GM19099 (cell line): ENCODE measurements around the gene OSM.

Source experiments
- POLR2A ChIP-seq: IDR thresholded peaks from 3 replicates; pipeline ENCODE4 v1.6.1; 2011; ENCODE audit warnings: low read depth; ENCODE audit not compliant: insufficient read length; ENCODE audit errors: extremely low read depth

The OSM gene

GRCh38 chr22:30282616-30283046 is 16.0 kb upstream of the OSM start:
- no peak for TF ChIP-seq POLR2A

- TF ChIP-seq POLR2A: no peak
These were observed 13.9 kb upstream of the OSM start for GRCh38 chr22:30280505-30280904.

- TF ChIP-seq POLR2A: no peak
These were observed 13.3 kb upstream of the OSM start for GRCh38 chr22:30279932-30280331.

- TF ChIP-seq POLR2A: no peak
These were observed 12.6 kb upstream of the OSM start for GRCh38 chr22:30279046-30279788.

- TF ChIP-seq POLR2A: no peak
These were observed 11.1 kb upstream of the OSM start for GRCh38 chr22:30277547-30278344.

GRCh38 chr22:30276039-30276438 is 9.4 kb upstream of the OSM start:
- no peak for TF ChIP-seq POLR2A

GRCh38 chr22:30275625-30276024 is 9.0 kb upstream of the OSM start:
- TF ChIP-seq POLR2A: no peak

- TF ChIP-seq POLR2A: no peak
These were observed 7.8 kb upstream of the OSM start for GRCh38 chr22:30274437-30274812.

- TF ChIP-seq POLR2A: no peak
These were observed 7.2 kb upstream of the OSM start for GRCh38 chr22:30273711-30274436.

- no peak for TF ChIP-seq POLR2A
These were observed 6.3 kb upstream of the OSM start for GRCh38 chr22:30272781-30273601.

GRCh38 chr22:30270832-30271231 is 4.2 kb upstream of the OSM start:
- TF ChIP-seq POLR2A: no peak

- TF ChIP-seq POLR2A: no peak
These were observed 1.7 kb upstream of the OSM start for GRCh38 chr22:30268331-30268730.

GRCh38 chr22:30267382-30268302 is 991 bp upstream of the OSM start:
- TF ChIP-seq POLR2A: no peak
